Colon (tissue), 2 donors: ENCODE results near the gene SLC45A3.

Experiments
- FAIRE-seq: peaks from 2 replicates; lab custom pipeline; 2012; peaks lifted over from hg19 to GRCh38; lab: Jason Lieb, UNC
- donor health status: control.
- donor health status: control.

SLC45A3 gene

GRCh38 chr1:205633421-205633976, 46.8 kb downstream of the SLC45A3 start:
- no peak for FAIRE-seq

DNA sequence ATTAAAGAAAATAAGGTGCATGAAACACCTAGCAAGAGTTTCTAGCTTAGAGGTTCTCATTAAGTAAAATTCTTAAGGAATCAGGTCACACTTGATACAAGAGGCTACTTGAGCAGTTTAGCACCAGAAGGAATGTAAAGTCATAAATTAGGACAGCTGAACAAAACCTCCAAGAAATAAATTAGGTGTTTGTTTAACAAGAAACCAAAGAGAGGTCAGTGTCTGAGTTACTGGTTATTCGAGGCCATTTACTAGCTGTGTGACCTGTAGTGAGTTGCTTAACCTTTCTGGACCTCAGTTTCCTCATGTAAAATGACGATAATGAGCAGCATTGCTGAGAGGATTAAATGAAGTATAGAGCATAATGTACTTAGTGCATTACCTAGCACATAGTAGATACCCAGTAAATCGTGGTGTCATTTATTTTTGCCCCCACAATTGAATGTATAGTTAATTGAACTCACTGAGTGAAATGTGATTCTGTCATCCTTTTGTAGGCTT, 47.6 kb downstream of the SLC45A3 start:
- no peak for FAIRE-seq

GRCh38 chr1:205631768-205632668, 48.3 kb downstream of the SLC45A3 start, which contains the start of gene ELK4:
Gene ELK4 (minus strand): TSS chr1:205632011. CDS start chr1:205623882, 8,129 bp downstream.
- no peak for FAIRE-seq

- FAIRE-seq = no peak
Measured at GRCh38 chr1:205631010-205631767, 49.1 kb downstream of the SLC45A3 start.

GRCh38 chr1:205630651-205631009, 49.7 kb downstream of the SLC45A3 start:
- FAIRE-seq = no peak

DNA sequence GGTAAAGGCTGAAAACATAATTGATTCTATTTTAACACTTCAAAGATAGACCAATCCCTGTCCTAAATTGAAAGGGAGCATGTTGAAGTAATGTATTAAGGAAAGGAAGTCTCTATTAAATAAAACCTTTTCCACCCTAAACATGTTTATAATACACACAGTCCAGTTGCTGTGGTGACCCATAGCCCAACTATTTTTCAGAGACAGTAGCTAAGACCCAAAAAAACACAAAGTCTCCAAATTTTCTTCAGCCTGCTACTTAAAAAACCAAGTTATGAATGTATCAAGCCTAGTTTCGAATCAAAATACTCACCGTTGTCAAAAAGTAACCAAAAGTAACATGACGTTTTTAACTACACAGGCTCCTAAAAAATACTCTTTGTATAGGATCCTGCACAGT, 50.1 kb downstream of the SLC45A3 start:
- FAIRE-seq = no peak

DNA sequence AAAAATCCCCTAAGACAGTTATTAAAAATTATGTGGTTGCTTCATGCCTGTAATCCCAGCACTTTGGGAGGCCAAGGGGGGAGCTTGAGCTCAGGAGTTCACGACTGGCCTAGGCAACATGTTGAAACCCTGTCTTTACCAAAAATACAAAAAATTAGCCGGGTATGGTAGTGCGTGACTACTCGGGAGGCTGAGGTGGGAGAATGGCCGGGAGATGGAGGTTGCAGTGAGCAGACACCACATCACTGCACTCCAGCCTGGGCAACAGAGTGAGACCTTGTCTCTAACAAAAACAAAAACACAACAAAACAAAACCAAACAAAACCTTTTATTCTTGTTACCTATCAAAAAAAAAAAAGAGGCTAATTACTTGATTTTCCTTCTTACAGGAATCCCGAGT, 50.6 kb downstream of the SLC45A3 start:
- FAIRE-seq = no peak

GRCh38 chr1:205627956-205628355, 52.4 kb downstream of the SLC45A3 start:
- FAIRE-seq = no peak

DNA sequence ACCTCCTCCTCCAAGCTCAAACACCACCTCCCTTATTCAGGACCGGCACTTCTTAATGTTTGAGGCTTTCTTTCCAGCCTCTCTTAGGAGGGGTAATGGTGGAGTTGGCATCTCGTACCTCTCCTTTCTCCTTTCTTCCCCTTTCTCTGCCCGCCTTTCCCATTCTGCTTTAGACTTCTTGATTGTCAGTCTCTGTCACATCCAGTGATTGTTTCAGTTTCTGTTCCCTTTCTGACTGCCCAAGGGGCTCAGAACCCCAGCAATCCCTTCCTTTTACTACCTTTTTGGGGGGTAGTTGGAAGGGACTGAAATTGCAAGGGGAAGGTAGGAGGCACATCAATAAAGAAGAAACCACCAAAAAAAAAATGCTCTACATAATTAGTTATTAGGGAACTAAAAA, 54.1 kb downstream of the SLC45A3 start:
- no peak for FAIRE-seq

GRCh38 chr1:205623646-205624045, 56.7 kb downstream of the SLC45A3 start:
- no peak for FAIRE-seq

DNA sequence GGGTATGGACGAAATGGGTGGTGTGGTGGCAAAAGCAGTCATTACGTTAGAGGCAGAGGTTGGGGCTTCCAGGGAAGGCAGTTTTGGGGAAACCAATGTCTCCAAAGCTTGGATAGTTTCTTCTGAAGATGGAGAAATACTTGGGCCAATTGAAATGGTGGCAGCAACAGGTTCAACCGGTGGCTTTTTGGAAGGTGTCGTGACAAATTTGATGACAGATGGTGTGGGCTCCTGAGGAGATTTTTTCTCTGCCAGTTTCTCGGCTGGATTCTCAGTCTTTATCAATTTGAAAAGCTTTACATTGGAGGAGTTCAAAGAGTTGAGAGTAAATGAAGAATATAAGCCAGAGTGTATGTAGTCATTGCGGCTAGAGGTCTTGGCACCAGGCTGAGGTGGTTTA, 60.0 kb downstream of the SLC45A3 start:
- no peak for FAIRE-seq

DNA sequence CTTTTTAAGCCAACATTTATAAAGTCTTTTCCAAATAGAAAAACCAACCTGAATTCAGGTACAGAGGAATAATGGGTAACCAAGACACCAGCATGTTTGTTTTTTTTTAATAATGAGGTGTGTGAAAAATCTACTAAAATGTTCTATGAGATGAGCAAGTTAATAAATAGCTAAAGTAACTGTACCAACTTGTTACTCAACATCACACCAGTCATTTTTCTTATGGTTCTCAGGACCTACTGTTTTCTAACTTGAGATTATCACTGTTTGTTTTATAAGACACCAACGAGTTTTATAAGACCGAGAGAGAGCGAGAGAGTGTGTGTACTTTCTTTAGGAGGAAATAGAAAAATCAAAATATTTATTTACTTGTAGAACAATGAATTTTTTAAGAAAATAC, 60.9 kb downstream of the SLC45A3 start:
- FAIRE-seq = no peak

GRCh38 chr1:205616563-205617293, 63.6 kb downstream of the SLC45A3 start:
- no peak for FAIRE-seq

DNA sequence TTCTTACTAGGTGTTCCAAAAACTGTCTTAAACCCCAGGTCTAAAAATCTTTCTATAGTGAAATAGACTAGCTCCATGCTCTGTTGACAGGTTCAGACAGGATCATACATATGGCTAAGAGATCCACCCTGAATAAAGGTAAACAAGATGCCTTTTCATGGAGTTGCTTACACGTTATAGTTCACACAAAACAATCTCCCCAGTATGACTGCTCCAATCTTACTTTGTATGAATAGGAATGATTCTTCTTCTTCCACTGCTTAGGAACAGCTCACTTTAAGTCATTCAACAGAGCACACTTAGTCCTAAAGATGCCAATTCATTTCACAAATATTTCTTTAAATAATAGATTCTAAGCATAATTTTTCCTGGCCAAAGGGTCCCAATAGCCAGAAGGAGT, 64.5 kb downstream of the SLC45A3 start:
- FAIRE-seq = no peak

- FAIRE-seq = no peak
Measured at GRCh38 chr1:205613854-205614412, 66.4 kb downstream of the SLC45A3 start.

DNA sequence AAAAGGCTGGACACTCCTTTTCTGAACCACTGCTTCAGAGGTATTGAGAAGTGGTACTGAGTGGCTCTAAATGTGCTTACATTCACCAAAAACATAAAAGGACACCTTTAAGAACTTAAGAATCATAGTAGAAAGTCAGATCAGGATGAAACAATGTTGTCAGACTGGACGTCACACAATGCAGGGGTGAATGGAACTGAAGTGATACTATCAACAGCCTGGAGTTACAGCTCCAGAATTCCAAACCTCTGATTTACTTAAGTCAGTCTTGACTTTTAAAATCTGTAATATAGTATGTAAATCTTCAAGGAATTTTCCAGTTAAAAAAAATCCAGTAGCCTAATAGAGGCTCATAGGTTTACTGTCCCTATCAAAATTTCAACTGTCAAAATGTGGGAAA, 67.8 kb downstream of the SLC45A3 start:
- no peak for FAIRE-seq

DNA sequence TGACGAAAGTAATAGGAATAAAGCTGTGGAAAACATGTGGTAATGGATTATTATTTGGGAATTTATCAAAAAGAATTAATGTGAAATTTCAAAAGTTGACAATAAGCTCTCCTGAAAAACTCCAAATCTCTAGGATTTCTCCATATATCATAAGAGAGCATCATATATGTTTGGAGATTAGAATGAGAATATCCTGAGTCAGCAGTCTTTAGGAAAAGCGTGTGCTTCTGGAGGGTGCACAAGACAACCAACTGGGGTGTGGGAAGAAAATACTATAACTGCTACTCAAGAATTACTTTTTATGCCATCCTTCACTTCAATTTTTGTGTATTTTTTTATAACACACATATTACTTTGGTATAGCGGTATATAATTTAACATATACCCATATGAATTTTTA, 68.2 kb downstream of the SLC45A3 start:
- FAIRE-seq = no peak

DNA sequence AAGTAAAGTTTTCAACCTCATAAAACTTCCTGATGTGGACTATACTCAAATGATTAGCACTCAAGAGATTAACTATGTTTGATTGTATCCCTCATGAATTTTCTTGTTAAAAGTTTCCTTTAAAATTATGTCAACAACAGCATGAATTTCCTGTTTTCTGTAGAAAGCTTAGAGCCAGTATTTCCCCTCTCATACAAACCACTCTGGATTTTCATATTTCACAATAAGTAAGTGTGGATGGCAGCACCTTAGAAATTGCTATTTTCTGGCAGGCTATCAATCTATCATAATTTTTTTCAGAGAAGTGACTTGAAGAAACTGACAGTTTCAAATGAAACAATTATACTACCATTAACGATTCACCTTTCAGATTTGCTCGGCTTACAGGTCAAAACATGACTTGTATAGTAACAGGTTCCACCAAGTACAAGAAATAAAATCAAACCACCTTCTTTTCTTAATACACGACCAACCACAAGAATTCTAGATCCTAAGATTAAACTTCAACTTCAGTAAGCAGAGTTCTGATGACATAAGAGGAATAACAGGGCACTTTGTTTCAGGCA, 69.3 kb downstream of the SLC45A3 start:
- FAIRE-seq = peak; percentile 36

DNA sequence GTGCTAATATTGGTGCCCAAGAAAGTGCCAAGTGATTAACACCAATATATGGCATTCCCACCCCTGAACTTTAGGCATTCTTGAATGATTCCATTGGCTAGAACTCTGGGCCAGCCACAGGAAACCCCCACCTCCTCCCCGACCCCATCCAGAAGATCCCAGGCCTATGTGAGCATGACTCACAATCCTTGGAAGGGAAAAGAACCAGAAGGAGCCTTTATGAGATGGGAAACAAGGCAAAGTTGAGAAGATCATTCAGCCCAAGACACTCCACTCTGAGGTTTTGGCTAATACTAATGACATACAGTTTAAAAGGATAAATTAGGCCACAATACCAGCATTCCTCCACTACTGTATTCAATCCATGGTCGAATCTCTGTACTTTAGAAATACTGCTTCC, 70.3 kb downstream of the SLC45A3 start:
- no peak for FAIRE-seq
